Choroid plexus epithelial cell (primary cell): ENCODE measurements around the gene RBSN.

ENCODE experiments used
- DNase-seq: peaks from one replicate; pipeline ENCODE4 v3.0.0-alpha.2; 2010; ENCODE audit warnings: low read depth
- H3K4me3 ChIP-seq: 2 replicates; pipeline ENCODE4 v1.5.1; 2011; ENCODE audit warnings: low read depth, mild to moderate bottlenecking, control low read depth, low read length, moderate library complexity
- TF ChIP-seq, protein P1 (sequence below): conservative IDR thresholded peaks from 2 replicates; pipeline ENCODE4 v1.5.1; 2011; ENCODE audit warnings: low read depth, mild to moderate bottlenecking, control low read depth, inconsistent platforms, low read length, moderate library complexity

The RBSN gene

DNA sequence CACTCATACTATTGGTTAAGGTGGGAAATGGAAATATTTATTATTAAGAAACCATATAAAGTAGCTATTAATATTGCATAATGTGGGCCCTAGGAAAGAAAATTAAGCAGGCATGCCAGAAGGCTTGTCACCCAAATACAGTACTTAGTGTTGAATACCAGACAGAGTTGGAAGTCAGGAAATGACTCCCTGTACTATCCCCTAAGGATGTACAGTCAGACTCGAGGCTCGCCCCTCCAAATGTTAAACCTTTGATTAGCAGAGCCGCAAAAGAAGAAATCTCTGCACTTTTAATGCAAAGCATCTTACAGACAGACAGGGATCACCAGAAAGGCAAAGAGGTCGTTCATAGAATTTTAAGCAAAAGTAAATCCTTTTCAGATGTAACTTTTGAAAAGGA lies 11.3 kb upstream of the RBSN start:
- no peak for DNase-seq
- TF ChIP-seq, protein P1, sequence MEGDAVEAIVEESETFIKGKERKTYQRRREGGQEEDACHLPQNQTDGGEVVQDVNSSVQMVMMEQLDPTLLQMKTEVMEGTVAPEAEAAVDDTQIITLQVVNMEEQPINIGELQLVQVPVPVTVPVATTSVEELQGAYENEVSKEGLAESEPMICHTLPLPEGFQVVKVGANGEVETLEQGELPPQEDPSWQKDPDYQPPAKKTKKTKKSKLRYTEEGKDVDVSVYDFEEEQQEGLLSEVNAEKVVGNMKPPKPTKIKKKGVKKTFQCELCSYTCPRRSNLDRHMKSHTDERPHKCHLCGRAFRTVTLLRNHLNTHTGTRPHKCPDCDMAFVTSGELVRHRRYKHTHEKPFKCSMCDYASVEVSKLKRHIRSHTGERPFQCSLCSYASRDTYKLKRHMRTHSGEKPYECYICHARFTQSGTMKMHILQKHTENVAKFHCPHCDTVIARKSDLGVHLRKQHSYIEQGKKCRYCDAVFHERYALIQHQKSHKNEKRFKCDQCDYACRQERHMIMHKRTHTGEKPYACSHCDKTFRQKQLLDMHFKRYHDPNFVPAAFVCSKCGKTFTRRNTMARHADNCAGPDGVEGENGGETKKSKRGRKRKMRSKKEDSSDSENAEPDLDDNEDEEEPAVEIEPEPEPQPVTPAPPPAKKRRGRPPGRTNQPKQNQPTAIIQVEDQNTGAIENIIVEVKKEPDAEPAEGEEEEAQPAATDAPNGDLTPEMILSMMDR, result no peak
- H3K4me3 ChIP-seq, result no peak overlapping the region

DNA sequence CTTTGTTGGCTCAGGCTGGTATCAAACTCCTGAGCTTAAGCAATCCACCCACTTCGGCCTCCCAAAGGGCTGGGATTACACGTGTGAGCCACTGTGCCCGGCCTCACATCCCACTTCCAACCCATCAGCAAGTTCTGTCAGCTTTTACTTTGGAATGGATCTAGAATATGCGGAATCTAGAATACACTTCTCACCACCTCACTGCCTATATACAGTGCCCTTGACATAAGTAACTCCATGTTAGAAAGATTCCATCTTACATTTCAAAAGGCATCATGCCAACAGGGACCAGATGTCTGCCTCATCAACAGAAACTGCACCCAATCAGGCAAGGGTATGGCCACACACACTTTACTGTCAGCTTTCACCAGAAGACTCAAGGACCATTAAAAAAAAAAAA lies 9.9 kb upstream of the RBSN start:
- DNase-seq, result no peak
- H3K4me3 ChIP-seq, result no peak overlapping the region
- TF ChIP-seq, protein P1, result no peak

DNA sequence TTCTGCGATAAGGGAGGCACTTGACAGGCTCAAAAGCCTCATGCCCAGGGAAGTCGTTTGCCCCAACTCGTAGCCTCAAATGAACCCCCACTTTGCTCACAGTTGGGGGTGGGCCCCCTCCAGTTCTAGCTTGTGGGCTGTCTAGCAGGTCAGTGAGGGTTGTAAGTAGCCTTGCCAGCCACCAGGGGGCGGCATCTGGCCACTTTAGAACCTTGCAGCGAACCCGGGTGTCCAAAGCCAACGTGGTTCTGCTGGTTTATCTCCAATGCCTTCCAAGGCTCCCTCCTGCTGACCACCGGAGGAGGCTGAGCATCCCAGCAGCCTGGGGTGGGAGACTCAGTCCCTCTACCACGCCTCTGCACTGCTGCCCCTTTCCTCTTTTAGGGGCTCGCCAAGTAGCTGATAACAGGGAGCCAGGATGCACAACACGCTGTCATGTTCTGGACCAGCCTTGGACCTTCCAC lies 9.2 kb upstream of the RBSN start:
- DNase-seq, result peak; percentile 84
- TF ChIP-seq, protein P1, result peak; percentile 93
- no peak overlapping the region for H3K4me3 ChIP-seq

DNA sequence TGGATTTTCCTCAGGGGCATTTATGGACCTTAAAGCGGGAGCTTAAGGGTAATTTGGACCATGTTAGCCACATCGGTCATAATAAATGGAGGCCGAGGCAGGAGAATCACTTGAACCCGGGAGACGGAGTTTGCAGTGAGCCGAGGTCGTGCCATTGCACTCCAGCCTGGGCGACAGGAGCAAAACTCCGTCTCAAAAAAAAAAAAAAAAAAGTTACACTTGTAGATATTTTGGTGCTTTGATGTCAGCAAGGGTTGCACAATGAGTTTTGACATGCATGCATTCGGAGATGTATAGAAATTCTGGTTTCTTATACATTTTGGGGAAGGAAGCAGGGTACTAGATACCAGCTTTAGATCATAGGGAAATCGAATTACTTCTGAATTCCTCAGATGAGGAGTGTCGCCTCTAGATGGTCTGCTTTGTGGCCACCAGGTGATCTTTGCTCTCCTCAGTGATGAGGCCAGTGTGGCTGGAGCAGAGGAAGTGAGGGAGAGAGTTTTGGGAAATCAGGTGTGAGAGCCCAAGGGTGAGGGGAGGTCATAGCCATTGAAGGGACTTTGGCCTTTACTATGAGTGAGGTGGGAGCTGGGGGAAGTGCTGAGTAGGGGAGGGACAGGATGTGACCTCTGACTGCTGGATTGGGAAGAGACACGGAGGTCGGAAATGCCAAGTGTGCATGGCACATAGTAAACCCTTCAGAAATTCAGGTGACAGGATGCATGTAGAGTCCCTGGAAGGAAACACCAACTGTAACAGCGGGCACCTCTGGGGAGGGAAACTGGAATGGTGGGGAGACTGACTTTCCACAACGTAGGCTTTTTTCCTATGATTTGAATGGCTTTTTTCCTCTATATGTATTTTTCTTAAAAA lies 8.4 kb upstream of the RBSN start:
- no peak for DNase-seq
- H3K4me3 ChIP-seq, result no peak overlapping the region
- TF ChIP-seq, protein P1, result no peak

DNA sequence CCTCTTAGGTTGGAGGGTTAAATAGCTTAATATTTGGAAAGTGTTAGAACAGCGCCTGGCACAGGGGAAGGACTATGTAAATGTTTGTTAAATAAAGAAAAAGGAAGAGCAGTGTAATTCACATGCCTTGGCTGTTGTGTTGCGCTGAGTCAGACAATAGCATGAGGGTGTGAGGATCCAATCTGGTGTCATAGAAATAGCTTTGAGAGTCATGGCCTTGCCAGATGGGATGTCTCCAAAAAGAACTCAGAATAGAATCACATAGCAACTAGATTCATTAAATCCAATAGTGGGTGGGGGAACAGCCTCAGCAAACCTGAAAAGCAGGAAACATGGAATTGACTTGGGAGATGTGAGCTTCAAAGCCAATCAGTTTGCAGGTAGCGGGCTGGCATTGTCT lies 3.9 kb upstream of the RBSN start:
- TF ChIP-seq, protein P1, result no peak
- H3K4me3 ChIP-seq, result no peak overlapping the region
- no peak for DNase-seq

DNA sequence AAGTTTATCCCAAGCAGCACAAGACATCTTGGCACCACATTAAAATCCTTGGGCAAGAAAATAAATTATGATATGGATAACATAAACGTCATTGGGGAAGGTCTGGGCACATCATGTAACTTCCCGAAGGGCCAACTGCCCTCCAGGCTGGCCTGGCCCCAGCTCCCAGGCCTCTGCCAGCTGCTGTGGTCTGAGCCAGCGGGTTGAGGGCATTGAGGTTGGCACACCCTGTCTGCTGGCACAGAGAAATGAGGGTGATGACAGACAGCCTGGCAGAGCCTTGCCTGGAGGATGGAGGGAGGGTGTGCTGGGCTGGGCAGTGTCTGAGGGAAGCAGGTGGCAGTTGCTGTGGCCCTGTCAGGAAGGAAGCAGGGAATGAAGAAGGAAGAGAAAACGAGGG lies 3.3 kb upstream of the RBSN start:
- DNase-seq, result no peak
- no peak overlapping the region for H3K4me3 ChIP-seq
- TF ChIP-seq, protein P1, result no peak
